RWPE1 (cell line): ENCODE data around the gene PLIN5.
A peak's percentile ranks its signal among the peaks of the same experiment; 100 is the strongest.

Experiments used
- CTCF ChIA-PET: fragments of 350-600 bp; sonication (Branson Sonifier 250); formaldehyde crosslinking; extraction: SDS; loops from one replicate; lab custom pipeline; 2021; lab: Yijun Ruan, JAX
- POLR2A ChIA-PET: fragments of 400-600 bp; formaldehyde crosslinking; extraction: SDS; loops from one replicate; lab custom pipeline; 2020; ENCODE audit warnings: antibody characterized with exemption; ENCODE audit not compliant: low non-redundant PET; lab: Yijun Ruan, JAX
- DNase-seq: peaks from one replicate; pipeline ENCODE4 v3.0.0; 2012; ENCODE audit warnings: low spot score
- H3K27ac ChIP-seq: fragments of 450-650 bp; 2 replicates; pipeline ENCODE4 v1.5.1; 2017
- TF ChIP-seq, protein P1 (sequence below): fragments of 450-650 bp; conservative IDR thresholded peaks from 2 replicates; pipeline ENCODE4 v1.5.1; 2017; ENCODE audit warnings: low read depth, mild to moderate bottlenecking

The PLIN5 gene

DNA sequence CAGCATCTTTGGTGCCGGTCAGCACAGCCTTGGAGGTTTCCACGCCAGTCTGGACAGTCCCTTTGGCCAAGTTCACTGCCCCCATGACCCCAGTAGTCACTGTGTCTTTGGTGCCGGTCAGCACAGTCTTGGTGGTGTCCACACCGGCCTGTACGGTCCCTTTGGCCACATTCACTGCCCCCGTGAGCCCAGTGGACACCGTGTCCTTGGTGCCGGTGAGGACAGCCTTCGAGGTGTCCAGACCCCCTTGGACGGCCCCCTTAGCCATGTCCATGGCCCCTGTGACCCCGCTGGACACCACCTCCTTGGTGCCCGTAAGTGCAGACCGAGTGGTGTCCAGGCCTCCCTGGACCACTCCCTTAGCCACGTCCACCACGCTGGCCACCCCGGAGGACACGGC lies 21.8 kb downstream of the PLIN5 start:
- POLR2A ChIA-PET, result no interaction called here
- CTCF ChIA-PET, result interaction anchor here (1.0 kb wide), 1 partner anchor 12 kb away, joined by 4 read pairs; no protein-coding TSS in a partner anchor
- TF ChIP-seq, protein P1, sequence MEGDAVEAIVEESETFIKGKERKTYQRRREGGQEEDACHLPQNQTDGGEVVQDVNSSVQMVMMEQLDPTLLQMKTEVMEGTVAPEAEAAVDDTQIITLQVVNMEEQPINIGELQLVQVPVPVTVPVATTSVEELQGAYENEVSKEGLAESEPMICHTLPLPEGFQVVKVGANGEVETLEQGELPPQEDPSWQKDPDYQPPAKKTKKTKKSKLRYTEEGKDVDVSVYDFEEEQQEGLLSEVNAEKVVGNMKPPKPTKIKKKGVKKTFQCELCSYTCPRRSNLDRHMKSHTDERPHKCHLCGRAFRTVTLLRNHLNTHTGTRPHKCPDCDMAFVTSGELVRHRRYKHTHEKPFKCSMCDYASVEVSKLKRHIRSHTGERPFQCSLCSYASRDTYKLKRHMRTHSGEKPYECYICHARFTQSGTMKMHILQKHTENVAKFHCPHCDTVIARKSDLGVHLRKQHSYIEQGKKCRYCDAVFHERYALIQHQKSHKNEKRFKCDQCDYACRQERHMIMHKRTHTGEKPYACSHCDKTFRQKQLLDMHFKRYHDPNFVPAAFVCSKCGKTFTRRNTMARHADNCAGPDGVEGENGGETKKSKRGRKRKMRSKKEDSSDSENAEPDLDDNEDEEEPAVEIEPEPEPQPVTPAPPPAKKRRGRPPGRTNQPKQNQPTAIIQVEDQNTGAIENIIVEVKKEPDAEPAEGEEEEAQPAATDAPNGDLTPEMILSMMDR, result no peak
- H3K27ac ChIP-seq, result no peak overlapping the region
- DNase-seq, result no peak

DNA sequence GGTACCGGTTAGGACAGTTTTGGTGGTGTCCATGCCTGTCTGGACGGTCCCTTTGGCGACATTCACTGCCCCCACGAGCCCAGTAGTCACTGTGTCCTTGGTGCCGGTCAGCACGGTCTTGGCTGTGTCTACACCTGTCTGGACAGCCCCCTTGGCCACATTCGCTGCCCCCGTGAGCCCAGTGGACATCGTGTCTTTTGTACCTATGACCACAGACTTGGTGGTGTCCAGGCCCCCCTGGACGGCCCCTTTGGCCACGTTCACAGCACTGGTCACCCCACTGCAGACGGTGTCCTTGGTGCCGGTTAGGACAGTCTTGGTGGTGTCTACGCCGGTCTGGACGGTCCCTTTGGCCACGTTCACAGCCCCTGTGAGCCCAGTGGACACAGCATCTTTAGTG lies 23.0 kb downstream of the PLIN5 start:
- no peak overlapping the region for H3K27ac ChIP-seq
- ChIA-PET CTCF (no interaction called here), POLR2A (no interaction called here)
- DNase-seq, result no peak
- TF ChIP-seq, protein P1, result no peak

DNA sequence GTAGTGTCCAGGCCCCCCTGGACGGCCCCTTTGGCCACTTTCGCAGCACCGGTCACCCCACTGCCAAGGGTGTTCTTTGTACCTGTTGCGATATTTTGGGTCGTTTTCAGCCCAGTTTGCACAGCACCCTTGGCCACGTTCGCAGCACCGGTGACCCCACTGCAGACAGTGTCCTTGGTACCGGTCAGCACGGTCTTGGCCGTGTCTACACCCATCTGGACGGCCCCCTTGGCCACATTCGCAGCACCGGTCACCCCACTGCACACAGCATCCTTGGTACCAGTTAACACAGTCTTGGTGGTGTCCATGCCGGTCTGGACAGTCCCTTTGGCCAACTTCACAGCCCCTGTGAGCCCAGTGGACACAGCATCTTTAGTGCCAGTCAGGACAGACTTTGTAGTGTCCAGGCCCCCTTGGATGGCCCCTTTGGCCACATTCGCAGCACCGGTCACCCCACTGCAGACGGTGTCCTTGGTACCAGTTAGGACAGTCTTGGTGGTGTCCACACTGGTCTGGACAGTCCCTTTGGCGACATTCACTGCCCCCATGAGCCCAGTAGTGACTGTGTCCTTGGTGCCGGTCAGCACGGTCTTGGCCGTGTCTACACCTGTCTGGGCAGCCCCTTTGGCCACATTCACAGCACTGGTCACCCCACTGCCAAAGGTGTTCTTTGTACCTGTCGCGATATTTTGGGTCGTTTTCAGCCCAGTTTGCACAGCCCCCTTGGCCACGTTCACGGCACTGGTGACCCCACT lies 23.5 kb downstream of the PLIN5 start:
- ChIA-PET POLR2A (no interaction called here), CTCF (no interaction called here)
- DNase-seq, result no peak
- TF ChIP-seq, protein P1, result no peak
- no peak overlapping the region for H3K27ac ChIP-seq

DNA sequence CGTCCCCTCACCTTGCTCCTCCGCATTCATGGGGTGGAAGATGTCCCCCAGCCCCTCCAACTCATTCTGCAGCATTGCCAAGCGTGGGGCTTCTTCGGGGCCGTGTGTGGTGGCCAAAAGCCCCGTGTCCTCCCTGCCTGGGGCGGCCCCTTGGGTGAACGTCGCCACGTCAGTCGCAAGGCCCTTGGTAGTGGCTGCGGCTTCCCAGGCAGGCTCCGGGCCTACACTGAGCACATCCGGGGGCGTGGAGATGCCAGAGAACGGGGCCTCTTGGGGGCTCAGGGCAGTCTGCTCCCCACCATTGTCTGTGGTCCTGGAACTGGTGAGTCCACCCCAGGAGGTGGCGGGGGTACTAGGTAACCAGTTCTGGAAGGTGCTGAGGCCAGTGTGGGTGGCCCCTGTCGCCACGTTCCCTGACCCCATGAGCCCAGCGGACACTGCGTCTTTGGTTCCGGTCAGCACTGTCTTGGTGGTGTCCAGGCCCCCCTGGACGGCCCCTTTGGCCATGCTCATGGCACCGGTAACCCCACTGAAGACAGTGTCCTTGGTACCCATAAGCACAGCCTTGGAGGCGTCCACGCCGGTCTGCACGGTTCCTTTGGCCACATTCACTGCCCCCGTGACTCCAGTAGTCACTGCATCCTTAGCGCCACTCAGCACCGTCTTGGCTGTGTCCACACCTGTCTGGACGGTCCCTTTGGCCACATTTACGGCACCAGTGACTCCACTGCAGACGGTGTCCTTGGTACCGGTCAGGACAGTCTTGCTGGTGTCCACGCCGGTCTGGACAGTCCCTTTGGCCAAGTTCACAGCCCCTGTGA lies 24.4 kb downstream of the PLIN5 start:
- ChIA-PET POLR2A (no interaction called here), CTCF (no interaction called here)
- DNase-seq, result no peak
- H3K27ac ChIP-seq, result no peak overlapping the region
- TF ChIP-seq, protein P1, result no peak

DNA sequence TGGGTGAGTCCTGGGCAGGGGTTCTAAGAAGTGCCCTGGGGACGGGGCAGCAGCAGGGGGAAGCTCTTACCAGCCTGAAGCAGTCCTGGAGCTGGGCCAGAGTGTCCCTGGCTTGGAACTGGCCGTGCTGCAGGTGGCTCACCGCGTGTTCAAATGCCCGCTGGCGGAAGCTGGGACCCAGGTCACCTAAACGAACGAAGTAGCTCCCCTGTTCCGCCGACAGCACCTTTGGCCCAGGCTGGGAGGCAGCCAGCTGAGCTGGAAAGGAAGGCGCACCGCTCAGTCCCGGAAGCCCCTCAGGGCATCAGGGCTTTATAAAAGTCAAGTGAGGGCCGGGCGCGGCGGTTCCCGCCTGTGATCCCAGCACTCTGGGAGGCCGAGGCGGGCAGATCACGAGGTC lies 26.3 kb downstream of the PLIN5 start:
- POLR2A ChIA-PET, result no interaction called here
- TF ChIP-seq, protein P1, result no peak
- no peak for DNase-seq
- CTCF ChIA-PET, result interaction anchor here (0.6 to 1.0 kb wide), 2 partner anchors 18 to 38 kb away, joined by 3 to 4 read pairs; no protein-coding TSS in a partner anchor
- no peak overlapping the region for H3K27ac ChIP-seq

DNA sequence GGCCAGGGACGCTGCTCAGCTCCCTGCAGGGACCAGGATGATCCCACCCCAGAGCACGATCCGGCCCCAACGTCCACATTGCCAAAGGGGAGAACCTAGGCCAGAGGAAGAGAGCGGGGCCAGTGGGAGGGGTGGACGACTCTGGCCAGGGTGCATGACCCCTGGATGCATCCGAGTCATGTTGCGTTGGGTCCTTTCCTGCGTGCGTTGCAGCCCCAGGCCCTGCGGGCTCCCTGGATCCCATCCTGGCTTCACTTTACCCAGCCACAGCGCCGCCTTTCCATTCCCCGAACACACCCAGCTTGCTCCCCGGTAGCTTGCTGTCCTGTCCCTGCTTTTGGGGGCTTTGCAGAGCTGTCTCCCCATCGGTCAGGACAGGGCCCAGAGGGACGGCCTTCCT lies 27.2 kb downstream of the PLIN5 start:
- CTCF ChIA-PET, result no interaction called here
- POLR2A ChIA-PET, result interaction anchor here (0.6 kb wide), 1 partner anchor 46 kb away, joined by 3 read pairs; no protein-coding TSS in a partner anchor

More for the DNA sequence above, 27.2 kb downstream of the PLIN5 start:
- no peak for DNase-seq
- TF ChIP-seq, protein P1, result no peak
- 0 out of 2 replicates have a peak overlapping the region, but pooled peaks have one; percentile 37 for H3K27ac ChIP-seq
